K562 (cell line): ENCODE results near the gene ARHGEF16. TPM values are rescaled to one million over a fixed set of nuclear protein-coding genes. Genes with fewer than 3 reads are reported as not detected.

Experiments used
- CREB3 ChIP-seq: fragments of 450-650 bp; conservative IDR thresholded peaks from 2 replicates; pipeline ENCODE4 v1.6.1; 2016; ENCODE audit warnings: missing genetic modification characterization, low read depth, mild to moderate bottlenecking, missing compliant biosample characterization, moderate library complexity
- CTBP1 ChIP-seq: fragments of 450-650 bp; IDR thresholded peaks from 2 replicates; pipeline ENCODE4 v1.6.1; 2016; ENCODE audit warnings: borderline replicate concordance
- CTCF ChIP-seq, 3 experiments: IDR thresholded peaks in 2 of 3; conservative IDR thresholded peaks in 1 of 3; 2 replicates each; pipeline ENCODE4 v1.5.1; 2011 to 2012; ENCODE audit warnings: low read length in 3 of 3, mild to moderate bottlenecking in 3 of 3, control low read depth in 2 of 3, improper control_type of control experiment in 1 of 3, inconsistent platforms in 1 of 3, low read depth in 1 of 3, mixed read lengths in 1 of 3, moderate library complexity in 1 of 3; ENCODE audit not compliant: insufficient read depth in 2 of 3
- JUND ChIP-seq, 2 experiments: IDR thresholded peaks; 2 replicates in 1 of 2; 3 replicates in 1 of 2; pipeline ENCODE4 v1.6.1; 2011; ENCODE audit warnings: borderline replicate concordance in 2 of 2, low read depth in 2 of 2, low read length in 2 of 2, improper control_type of control experiment in 1 of 2, missing biosample characterization in 1 of 2, missing genetic modification characterization in 1 of 2, missing genetic modification reagents in 1 of 2
- MYNN ChIP-seq, 2 experiments: sonication (generic); formaldehyde crosslinking in 1 of 2; IDR thresholded peaks; 2 replicates each; pipeline versions ENCODE4 v1.5.0 to v1.6.1; 2016 to 2020; ENCODE audit warnings: antibody characterized with exemption in 1 of 2, missing genetic modification reagents in 1 of 2
- RAD21 ChIP-seq, 2 experiments: fragments of 250-450 bp in 1 of 2; fragments of 450-650 bp in 1 of 2; sonication (Bioruptor Pico) in 1 of 2; formaldehyde crosslinking in 1 of 2; IDR thresholded peaks in 1 of 2; conservative IDR thresholded peaks in 1 of 2; 2 replicates each; pipeline versions ENCODE4 v1.4.0 to v1.8.0; 2020 to 2022; ENCODE audit warnings: mild to moderate bottlenecking in 2 of 2, moderate library complexity in 1 of 2
- RB1 ChIP-seq: fragments of 450-650 bp; IDR thresholded peaks from 2 replicates; pipeline ENCODE4 v1.6.1; 2017; ENCODE audit warnings: low read depth, mild to moderate bottlenecking
- SMC3 ChIP-seq: conservative IDR thresholded peaks from 2 replicates; pipeline ENCODE4 v1.6.1; 2011; ENCODE audit warnings: low read depth, low read length, improper control_type of control experiment; ENCODE audit not compliant: insufficient read depth
- STAG1 ChIP-seq: sonication (generic); formaldehyde crosslinking; IDR thresholded peaks from 2 replicates; pipeline ENCODE4 v1.5.0; 2020; ENCODE audit warnings: missing genetic modification reagents, borderline replicate concordance
- ZNF133 ChIP-seq: fragments of 250-450 bp; sonication (Bioruptor Pico); IDR thresholded peaks from 2 replicates; pipeline ENCODE4 v1.4.0; 2020; ENCODE audit warnings: mild to moderate bottlenecking
- ZNF263 ChIP-seq: sonication (generic); formaldehyde crosslinking; IDR thresholded peaks from 2 replicates; pipeline ENCODE4 v1.8.0; 2022; ENCODE audit warnings: mild to moderate bottlenecking, missing genetic modification reagents, borderline replicate concordance
- ZNF431 ChIP-seq: sonication (generic); formaldehyde crosslinking; IDR thresholded peaks from 2 replicates; pipeline ENCODE4 v1.8.0; 2022; ENCODE audit warnings: mild to moderate bottlenecking, missing genetic modification reagents
- polyA plus RNA-seq, 8 experiments: library from polyadenylated mRNA; depleted of rRNA in 4 of 8; stranded (reverse) in 5 of 8; unstranded in 3 of 8; fragments of >200 nt; fragmentation: Nextera tagmentation in 2 of 8; fragmentation: Illumina TruSeq in 1 of 8; extraction: Ambion mirVana in 2 of 8; extraction: Trizol in 1 of 8; gene quantifications; 2 replicates each; pipeline versions ENCODE4 v1.2.1 to v1.2.3, GENCODE V29; 2011 to 2014; ENCODE audit warnings: inconsistent platforms in 1 of 8, missing spikeins in 1 of 8
- total RNA-seq, 7 experiments: library from RNA; depleted of rRNA in 6 of 7; stranded (reverse); fragments of >200 nt in 6 of 7; fragmentation: Illumina TruSeq in 2 of 7; extraction: Trizol in 2 of 7; gene quantifications; 2 replicates each; pipeline versions ENCODE4 v1.2.1 to v1.2.3, GENCODE V29; 2011 to 2021; ENCODE audit warnings: low replicate concordance in 1 of 7
- TF ChIP-seq, protein P1 (sequence below), 2 experiments: fragments of 150-350 bp in 1 of 2; IDR thresholded peaks; 2 replicates each; pipeline ENCODE4 v1.6.1; 2012 to 2016; ENCODE audit warnings: low read depth in 2 of 2, low read length in 2 of 2, mild to moderate bottlenecking in 1 of 2, moderate library complexity in 1 of 2
- TF ChIP-seq, protein P2 (sequence below): fragments of 450-650 bp; formaldehyde crosslinking; IDR thresholded peaks from 2 replicates; pipeline ENCODE4 v1.4.0; 2020; ENCODE audit warnings: mild to moderate bottlenecking, moderate library complexity

Gene ARHGEF16
- total and polyA plus RNA-seq, 9 of the 15 experiments (the other 6 are each of a cell fraction or from before 2014, with no cell fraction given) = 0.15 to 1.2 (median 0.49) TPM; not detected in 2

GRCh38 chr1:3453203-3453761 lies 1.2 kb upstream of the ARHGEF16 start (continued):
- TF ChIP-seq CREB3 (tag) (no peak), ZNF431 (CRISPR knock-in tag) (no peak), MYNN (IDR thresholded peaks at IDR 0.05) (0 out of 2 replicates have a peak, but pooled peaks have one; percentile 24), MYNN (CRISPR knock-in tag; IDR thresholded peaks at IDR 0.05) (no peak), RB1 (peak; percentile 56; the same call in 1 of the 2 replicates), STAG1 (CRISPR knock-in tag) (peak; percentile 89; the same call in 1 of the 2 replicates), SMC3 (peak; percentile 85), ZNF263 (CRISPR knock-in tag) (0 out of 2 replicates have a peak, but pooled peaks have one; percentile 4), CTCF (IDR thresholded peaks at IDR 0.05 in 2 of 3, conservative IDR thresholded peaks at IDR 0.05 in 1 of 3; ENCODE audit: insufficient read depth in 2 of 3, low read depth in 1 of 3, low read length in 3 of 3) (peak; percentile 96 to 98 (median 97)), ZNF133 (CRISPR knock-in tag) (0 out of 2 replicates have a peak, but pooled peaks have one; percentile 12), JUND (IDR thresholded peaks at IDR 0.05; ENCODE audit: borderline replicate concordance, low read depth, low read length) (0 out of 2 replicates have a peak, but pooled peaks have one; percentile 36), JUND (tag; IDR thresholded peaks at IDR 0.05; ENCODE audit: borderline replicate concordance, low read depth, low read length) (no peak), RAD21 (CRISPR knock-in tag; conservative IDR thresholded peaks at IDR 0.05 in 1 of 2, IDR thresholded peaks at IDR 0.05 in 1 of 2) (peak; percentile 80 to 96), CTBP1 (peak; percentile 59; the same call in 1 of the 2 replicates)
- TF ChIP-seq, protein P1, sequence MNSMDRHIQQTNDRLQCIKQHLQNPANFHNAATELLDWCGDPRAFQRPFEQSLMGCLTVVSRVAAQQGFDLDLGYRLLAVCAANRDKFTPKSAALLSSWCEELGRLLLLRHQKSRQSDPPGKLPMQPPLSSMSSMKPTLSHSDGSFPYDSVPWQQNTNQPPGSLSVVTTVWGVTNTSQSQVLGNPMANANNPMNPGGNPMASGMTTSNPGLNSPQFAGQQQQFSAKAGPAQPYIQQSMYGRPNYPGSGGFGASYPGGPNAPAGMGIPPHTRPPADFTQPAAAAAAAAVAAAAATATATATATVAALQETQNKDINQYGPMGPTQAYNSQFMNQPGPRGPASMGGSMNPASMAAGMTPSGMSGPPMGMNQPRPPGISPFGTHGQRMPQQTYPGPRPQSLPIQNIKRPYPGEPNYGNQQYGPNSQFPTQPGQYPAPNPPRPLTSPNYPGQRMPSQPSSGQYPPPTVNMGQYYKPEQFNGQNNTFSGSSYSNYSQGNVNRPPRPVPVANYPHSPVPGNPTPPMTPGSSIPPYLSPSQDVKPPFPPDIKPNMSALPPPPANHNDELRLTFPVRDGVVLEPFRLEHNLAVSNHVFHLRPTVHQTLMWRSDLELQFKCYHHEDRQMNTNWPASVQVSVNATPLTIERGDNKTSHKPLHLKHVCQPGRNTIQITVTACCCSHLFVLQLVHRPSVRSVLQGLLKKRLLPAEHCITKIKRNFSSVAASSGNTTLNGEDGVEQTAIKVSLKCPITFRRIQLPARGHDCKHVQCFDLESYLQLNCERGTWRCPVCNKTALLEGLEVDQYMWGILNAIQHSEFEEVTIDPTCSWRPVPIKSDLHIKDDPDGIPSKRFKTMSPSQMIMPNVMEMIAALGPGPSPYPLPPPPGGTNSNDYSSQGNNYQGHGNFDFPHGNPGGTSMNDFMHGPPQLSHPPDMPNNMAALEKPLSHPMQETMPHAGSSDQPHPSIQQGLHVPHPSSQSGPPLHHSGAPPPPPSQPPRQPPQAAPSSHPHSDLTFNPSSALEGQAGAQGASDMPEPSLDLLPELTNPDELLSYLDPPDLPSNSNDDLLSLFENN (IDR thresholded peaks at IDR 0.05; ENCODE audit: low read depth in 2 of 2, low read length in 2 of 2) = 0 out of 4 replicates have a peak, but pooled peaks of 1 of the 2 experiments have one; percentile 23
- TF ChIP-seq, protein P2, sequence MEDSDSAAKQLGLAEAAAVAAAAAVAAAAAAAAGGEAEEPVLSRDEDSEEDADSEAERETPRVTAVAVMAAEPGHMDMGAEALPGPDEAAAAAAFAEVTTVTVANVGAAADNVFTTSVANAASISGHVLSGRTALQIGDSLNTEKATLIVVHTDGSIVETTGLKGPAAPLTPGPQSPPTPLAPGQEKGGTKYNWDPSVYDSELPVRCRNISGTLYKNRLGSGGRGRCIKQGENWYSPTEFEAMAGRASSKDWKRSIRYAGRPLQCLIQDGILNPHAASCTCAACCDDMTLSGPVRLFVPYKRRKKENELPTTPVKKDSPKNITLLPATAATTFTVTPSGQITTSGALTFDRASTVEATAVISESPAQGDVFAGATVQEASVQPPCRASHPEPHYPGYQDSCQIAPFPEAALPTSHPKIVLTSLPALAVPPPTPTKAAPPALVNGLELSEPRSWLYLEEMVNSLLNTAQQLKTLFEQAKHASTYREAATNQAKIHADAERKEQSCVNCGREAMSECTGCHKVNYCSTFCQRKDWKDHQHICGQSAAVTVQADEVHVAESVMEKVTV (CRISPR knock-in tag) = peak; percentile 55; the same call in 1 of the 2 replicates
